Duodenal mucosa (tissue), 2 donors: ENCODE measurements around the gene LTBP1.
"Not testable (repeated sequence)": the region's sequence is repeated elsewhere in the genome, so short reads cannot be mapped to it uniquely, and the experiment has no call there.

ENCODE experiments used
- H3K27ac ChIP-seq: one replicate; pipeline ENCODE4 v1.7.0; 2013; ENCODE audit warnings: low read depth, low read length
- H3K27me3 ChIP-seq, 2 donors: one replicate each; pipeline ENCODE4 v1.7.0; 2013; ENCODE audit warnings: low read length in 2 of 2, control low read depth in 1 of 2; ENCODE audit not compliant: insufficient read depth in 2 of 2, control insufficient read depth in 1 of 2
- H3K36me3 ChIP-seq, 2 donors: one replicate each; pipeline ENCODE4 v1.7.0; 2013; ENCODE audit warnings: low read length in 2 of 2, control low read depth in 1 of 2; ENCODE audit not compliant: insufficient read depth in 2 of 2, control insufficient read depth in 1 of 2
- H3K4me1 ChIP-seq, 2 donors: one replicate each; pipeline ENCODE4 v1.7.0; 2013; ENCODE audit warnings: low read length in 2 of 2, control low read depth in 1 of 2; ENCODE audit not compliant: insufficient read depth in 2 of 2, control insufficient read depth in 1 of 2
- H3K4me3 ChIP-seq, 2 donors: one replicate each; pipeline ENCODE4 v1.7.0; 2013; ENCODE audit warnings: low read length in 2 of 2, low read depth in 1 of 2
- H3K9ac ChIP-seq, 2 donors: one replicate each; pipeline ENCODE4 v1.7.0; 2013; ENCODE audit warnings: low read length in 2 of 2, low read depth in 1 of 2
- H3K9me3 ChIP-seq, 2 donors: one replicate each; pipeline ENCODE4 v1.7.0; 2013; ENCODE audit warnings: low read length in 2 of 2, control low read depth in 1 of 2; ENCODE audit not compliant: control insufficient read depth in 1 of 2

The LTBP1 gene

GRCh38 chr2:33168922-33169321, 222.2 kb downstream of the LTBP1 start:
- Histone ChIP-seq H3K27ac (no peak overlapping the region), H3K9me3 (no peaks in the 10 kb centered on the region), H3K36me3 (no peaks in the 10 kb centered on the region), H3K27me3 (no peaks in the 10 kb centered on the region), H3K4me3 (no peak overlapping the region), H3K4me1 (no peaks in the 10 kb centered on the region), H3K9ac (no peak overlapping the region)

GRCh38 chr2:33170251-33170650, 223.5 kb downstream of the LTBP1 start:
- H3K27me3 ChIP-seq, H3K27ac ChIP-seq, H3K36me3 ChIP-seq, H3K9me3 ChIP-seq, H3K4me1 ChIP-seq, H3K9ac ChIP-seq, H3K4me3 ChIP-seq: not testable (repeated sequence)

GRCh38 chr2:33177627-33178026, 230.9 kb downstream of the LTBP1 start:
- Histone ChIP-seq H3K9ac (no peak overlapping the region), H3K4me1 (no peaks in the 10 kb centered on the region), H3K27ac (no peak overlapping the region), H3K9me3 (no peaks in the 10 kb centered on the region), H3K4me3 (no peak overlapping the region), H3K27me3 (no peaks in the 10 kb centered on the region), H3K36me3 (no peaks in the 10 kb centered on the region)

GRCh38 chr2:33178209-33178608, 231.5 kb downstream of the LTBP1 start:
- Histone ChIP-seq H3K27ac (no peak overlapping the region), H3K4me3 (no peak overlapping the region)

GRCh38 chr2:33180915-33181314, 234.2 kb downstream of the LTBP1 start:
- Histone ChIP-seq H3K9me3 (no peaks in the 10 kb centered on the region), H3K4me1 (no peaks in the 10 kb centered on the region), H3K4me3 (no peak overlapping the region), H3K27me3 (no peaks in the 10 kb centered on the region), H3K9ac (no peak overlapping the region), H3K27ac (no peak overlapping the region), H3K36me3 (no peaks in the 10 kb centered on the region)

More at GRCh38 chr2:33178209-33178608, 231.5 kb downstream of the LTBP1 start:
- H3K36me3 ChIP-seq, result no peaks in the 10 kb centered on the region
- no peaks in the 10 kb centered on the region for H3K27me3 ChIP-seq
- H3K9me3 ChIP-seq, result no peaks in the 10 kb centered on the region
- no peak overlapping the region for H3K9ac ChIP-seq
- no peaks in the 10 kb centered on the region for H3K4me1 ChIP-seq

- H3K27ac ChIP-seq, result no peak overlapping the region
- no peak overlapping the region for H3K9ac ChIP-seq
- no peaks in the 10 kb centered on the region for H3K36me3 ChIP-seq
- H3K4me3 ChIP-seq, result no peak overlapping the region
- no peaks in the 10 kb centered on the region for H3K4me1 ChIP-seq
- H3K27me3 ChIP-seq, result no peaks in the 10 kb centered on the region
- H3K9me3 ChIP-seq, result no peaks in the 10 kb centered on the region
These were observed 234.7 kb downstream of the LTBP1 start for GRCh38 chr2:33181466-33181865.

GRCh38 chr2:33184041-33184440, 237.3 kb downstream of the LTBP1 start:
- no peak overlapping the region for H3K9ac ChIP-seq
- no peaks in the 10 kb centered on the region for H3K9me3 ChIP-seq
- H3K4me1 ChIP-seq, result no peaks in the 10 kb centered on the region
- no peaks in the 10 kb centered on the region for H3K27me3 ChIP-seq
- H3K36me3 ChIP-seq, result no peaks in the 10 kb centered on the region
- no peak overlapping the region for H3K27ac ChIP-seq
- no peak overlapping the region for H3K4me3 ChIP-seq

GRCh38 chr2:33186937-33187336, 240.2 kb downstream of the LTBP1 start:
- no peaks in the 10 kb centered on the region for H3K36me3 ChIP-seq
- no peak overlapping the region for H3K27ac ChIP-seq
- H3K9ac ChIP-seq, result no peak overlapping the region
- H3K4me1 ChIP-seq, result no peaks in the 10 kb centered on the region
- H3K27me3 ChIP-seq, result no peaks in the 10 kb centered on the region
- H3K9me3 ChIP-seq, result no peaks in the 10 kb centered on the region
- H3K4me3 ChIP-seq, result no peak overlapping the region

GRCh38 chr2:33188799-33189198, 242.0 kb downstream of the LTBP1 start:
- no peaks in the 10 kb centered on the region for H3K36me3 ChIP-seq
- no peaks in the 10 kb centered on the region for H3K27me3 ChIP-seq
- no peaks in the 10 kb centered on the region for H3K9me3 ChIP-seq
- H3K9ac ChIP-seq, result no peak overlapping the region
- no peak overlapping the region for H3K27ac ChIP-seq
- no peaks in the 10 kb centered on the region for H3K4me1 ChIP-seq
- H3K4me3 ChIP-seq, result no peak overlapping the region

- H3K9ac ChIP-seq, result no peak overlapping the region
- H3K4me1 ChIP-seq, result no peaks in the 10 kb centered on the region
- no peak overlapping the region for H3K27ac ChIP-seq
- H3K4me3 ChIP-seq, result no peak overlapping the region
- H3K27me3 ChIP-seq, result no peaks in the 10 kb centered on the region
- H3K36me3 ChIP-seq, result no peaks in the 10 kb centered on the region
- no peaks in the 10 kb centered on the region for H3K9me3 ChIP-seq
These were observed 243.7 kb downstream of the LTBP1 start for GRCh38 chr2:33190393-33190937.

- Histone ChIP-seq H3K9me3 (no peaks in the 10 kb centered on the region), H3K36me3 (no peaks in the 10 kb centered on the region), H3K4me3 (no peak overlapping the region), H3K27me3 (no peaks in the 10 kb centered on the region), H3K9ac (no peak overlapping the region), H3K4me1 (no peaks in the 10 kb centered on the region), H3K27ac (no peak overlapping the region)
These were observed 249.1 kb downstream of the LTBP1 start for GRCh38 chr2:33195891-33196290.
